Stimulated activated naive CD8-positive, alpha-beta T cell treated with anti-CD3 and anti-CD28 coated beads, Interleukin-15, Interleukin-2, amounts not matched to agents 100 U/mL and 50 U/mL, for 24 hours (primary cell): Measurements from ENCODE around the gene LPCAT2.

Experiments used
- ATAC-seq: fragments of 150-1000 bp; cut with Tn5 transposase; one replicate; pipeline ENCODE4 v1.10.0; 2021
- DNase-seq: peaks from one replicate; pipeline ENCODE4 v3.0.0; 2021

LPCAT2 gene, protein sequence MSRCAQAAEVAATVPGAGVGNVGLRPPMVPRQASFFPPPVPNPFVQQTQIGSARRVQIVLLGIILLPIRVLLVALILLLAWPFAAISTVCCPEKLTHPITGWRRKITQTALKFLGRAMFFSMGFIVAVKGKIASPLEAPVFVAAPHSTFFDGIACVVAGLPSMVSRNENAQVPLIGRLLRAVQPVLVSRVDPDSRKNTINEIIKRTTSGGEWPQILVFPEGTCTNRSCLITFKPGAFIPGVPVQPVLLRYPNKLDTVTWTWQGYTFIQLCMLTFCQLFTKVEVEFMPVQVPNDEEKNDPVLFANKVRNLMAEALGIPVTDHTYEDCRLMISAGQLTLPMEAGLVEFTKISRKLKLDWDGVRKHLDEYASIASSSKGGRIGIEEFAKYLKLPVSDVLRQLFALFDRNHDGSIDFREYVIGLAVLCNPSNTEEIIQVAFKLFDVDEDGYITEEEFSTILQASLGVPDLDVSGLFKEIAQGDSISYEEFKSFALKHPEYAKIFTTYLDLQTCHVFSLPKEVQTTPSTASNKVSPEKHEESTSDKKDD

DNA sequence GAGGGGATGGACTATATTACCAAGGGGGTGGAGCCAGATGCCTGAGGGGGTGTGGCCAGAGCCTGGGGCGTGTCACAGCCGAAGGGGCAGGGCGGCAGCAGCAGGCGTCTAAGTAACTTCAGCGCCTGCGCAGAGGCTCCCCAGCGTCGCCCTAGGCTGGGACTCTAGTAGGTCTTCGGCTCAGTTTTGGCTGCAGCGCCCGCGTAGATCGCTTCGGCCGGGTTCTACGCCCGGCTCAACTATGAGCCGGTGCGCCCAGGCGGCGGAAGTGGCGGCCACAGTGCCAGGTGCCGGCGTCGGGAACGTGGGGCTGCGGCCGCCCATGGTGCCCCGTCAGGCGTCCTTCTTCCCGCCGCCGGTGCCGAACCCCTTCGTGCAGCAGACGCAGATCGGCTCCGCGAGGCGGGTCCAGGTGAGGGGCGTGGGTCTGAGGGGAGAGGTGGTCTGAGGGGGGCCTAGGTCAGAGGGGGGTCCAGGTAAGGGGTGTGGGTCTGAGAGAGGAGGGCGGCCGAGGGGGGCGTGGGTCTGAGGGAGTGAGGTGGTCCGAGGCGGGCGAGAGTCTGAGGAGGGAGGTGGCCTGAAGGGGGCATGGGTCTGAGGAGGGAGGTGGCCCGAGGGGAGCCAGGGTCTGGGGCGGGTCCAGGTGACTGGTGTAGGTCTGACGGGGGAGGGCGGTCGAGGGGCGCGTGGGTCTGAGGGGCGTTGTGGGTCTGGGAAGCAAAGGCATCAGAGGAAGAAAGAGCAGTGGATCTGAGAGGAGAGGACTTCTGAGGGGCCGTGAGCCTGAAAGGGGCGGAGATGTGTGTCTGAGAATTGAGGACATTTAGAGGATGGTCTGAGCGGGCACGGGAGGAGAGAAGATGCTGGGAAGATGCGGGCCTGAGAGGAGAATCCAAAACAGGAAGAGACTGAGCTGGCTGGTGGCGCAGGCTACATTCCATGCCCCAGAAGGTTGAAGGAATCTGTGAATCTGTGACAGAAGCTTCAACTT is at the start of gene LPCAT2:
Gene LPCAT2, plus strand, starts transcription at position 132 of the 991 bp plus-strand sequence. Its CDS starts 110 bp downstream, at position 242.
- DNase-seq (peak; percentile 62), ATAC-seq (peak; percentile 72)

- ATAC-seq (no peak), DNase-seq (no peak)
These were observed 46.6 kb upstream of the LPCAT2 start for GRCh38 chr16:55462241-55462640.

- ATAC-seq, result no peak
These were observed 44.5 kb upstream of the LPCAT2 start for GRCh38 chr16:55464375-55464774.

GRCh38 chr16:55465077-55465896 is 43.6 kb upstream of the LPCAT2 start:
- peak; percentile 86 for ATAC-seq
- peak; percentile 88 for DNase-seq

More at GRCh38 chr16:55464375-55464774, 44.5 kb upstream of the LPCAT2 start:
- no peak for DNase-seq

- ATAC-seq (no peak), DNase-seq (no peak)
These were observed 42.7 kb upstream of the LPCAT2 start for GRCh38 chr16:55466209-55466608.

- no peak for ATAC-seq
- DNase-seq, result no peak
These were observed 41.0 kb upstream of the LPCAT2 start for GRCh38 chr16:55467898-55468297.

DNA sequence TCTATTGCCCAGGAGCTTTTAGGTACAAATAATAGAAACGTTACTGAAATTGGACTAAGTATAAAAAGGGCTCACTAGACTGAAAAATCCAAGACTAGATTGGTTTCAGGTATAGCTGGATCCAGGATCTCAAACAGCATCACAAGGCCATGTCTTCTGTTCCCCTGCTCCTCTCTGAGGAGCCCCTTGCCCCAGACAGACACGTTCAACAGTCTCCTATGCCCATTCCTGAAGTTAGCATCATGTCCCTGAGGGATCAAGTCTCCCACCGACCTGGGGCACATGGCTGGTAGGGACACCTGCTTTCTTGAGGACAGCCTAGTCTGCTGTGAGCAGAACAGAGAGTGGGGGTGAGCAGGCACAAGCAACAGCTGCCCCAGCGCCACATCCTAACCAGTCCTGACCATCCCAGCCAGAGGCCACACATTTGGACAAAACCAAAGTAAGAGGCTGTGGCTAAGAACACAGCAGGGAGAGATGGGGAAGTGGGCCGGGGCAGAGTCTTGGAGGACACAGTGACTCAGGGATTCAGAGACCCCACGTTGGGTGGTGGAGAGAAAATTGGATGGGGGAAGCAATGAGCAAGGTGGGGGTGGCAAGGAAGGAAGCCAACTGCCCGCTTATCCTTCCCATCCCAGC is 40.4 kb upstream of the LPCAT2 start:
- DNase-seq (no peak), ATAC-seq (no peak)

DNA sequence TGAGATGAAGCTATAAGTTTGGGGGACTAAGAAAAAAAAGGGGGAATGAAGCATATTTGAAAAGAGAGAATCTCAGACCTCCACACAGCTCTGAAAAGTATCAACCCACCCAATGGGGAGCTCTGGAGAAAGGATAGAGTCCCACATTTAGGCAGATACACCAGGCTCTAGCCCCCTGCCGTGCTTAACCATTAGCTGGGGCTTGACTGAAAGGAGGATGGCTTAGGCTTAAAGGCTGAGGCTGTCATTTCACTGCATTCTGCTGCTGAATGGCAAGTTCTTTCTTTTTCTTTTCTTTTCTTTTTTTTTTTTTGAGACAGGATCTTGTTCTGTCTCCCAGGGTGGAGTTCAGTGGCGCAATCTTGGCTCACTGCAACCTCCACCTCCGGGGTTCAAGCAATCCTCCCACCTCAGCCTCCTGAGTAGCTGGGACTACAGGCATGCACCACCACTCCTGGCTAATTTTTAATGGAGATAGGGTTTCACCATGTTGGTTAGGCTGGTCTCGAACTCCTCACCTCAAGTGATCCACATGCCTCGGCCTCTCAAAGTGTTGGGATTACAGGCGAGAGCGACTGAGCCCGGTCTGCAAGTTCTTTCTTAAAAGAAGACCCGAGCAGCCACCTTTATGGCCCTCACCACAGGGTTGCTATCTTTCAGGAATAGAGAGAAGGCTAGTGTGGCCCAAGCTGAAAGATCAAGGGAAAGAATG is 38.9 kb upstream of the LPCAT2 start:
- DNase-seq (no peak), ATAC-seq (no peak)

- no peak for ATAC-seq
- DNase-seq, result no peak
These were observed 38.1 kb upstream of the LPCAT2 start for GRCh38 chr16:55470533-55471371.

DNA sequence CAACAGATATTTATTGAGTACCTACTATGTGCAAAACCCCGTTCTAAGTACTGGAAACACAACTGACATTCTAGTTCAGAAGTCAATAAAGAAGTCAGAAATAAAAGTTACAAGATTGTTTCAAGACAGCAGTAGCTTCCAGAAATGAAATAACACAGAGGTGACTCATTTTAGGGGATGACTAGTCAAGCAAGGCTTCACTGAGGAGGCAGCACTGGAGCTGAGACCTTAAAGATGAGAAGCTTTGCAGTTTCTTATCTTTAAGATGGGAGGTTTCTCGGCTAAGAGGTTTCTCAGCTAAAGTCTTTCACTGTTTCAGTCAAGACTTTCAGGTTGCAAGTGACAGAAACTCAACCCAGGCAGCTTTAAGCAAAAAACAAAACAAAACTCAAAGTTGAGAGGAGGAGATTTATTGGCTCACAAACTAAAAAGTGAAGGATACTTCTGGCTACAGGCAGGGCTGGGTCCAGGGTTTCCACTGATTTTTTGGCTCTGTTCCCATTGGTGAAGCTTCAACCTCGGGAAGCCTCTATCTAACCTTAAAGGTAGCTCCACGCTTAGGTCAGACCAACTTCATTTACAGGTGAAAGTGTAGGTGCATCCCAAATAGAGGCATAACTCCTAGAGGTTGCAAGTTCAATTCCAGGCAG is 37.3 kb upstream of the LPCAT2 start:
- ATAC-seq (peak; percentile 52), DNase-seq (no peak)

GRCh38 chr16:55473587-55473986 is 35.3 kb upstream of the LPCAT2 start:
- ATAC-seq, result no peak
- DNase-seq, result no peak

DNA sequence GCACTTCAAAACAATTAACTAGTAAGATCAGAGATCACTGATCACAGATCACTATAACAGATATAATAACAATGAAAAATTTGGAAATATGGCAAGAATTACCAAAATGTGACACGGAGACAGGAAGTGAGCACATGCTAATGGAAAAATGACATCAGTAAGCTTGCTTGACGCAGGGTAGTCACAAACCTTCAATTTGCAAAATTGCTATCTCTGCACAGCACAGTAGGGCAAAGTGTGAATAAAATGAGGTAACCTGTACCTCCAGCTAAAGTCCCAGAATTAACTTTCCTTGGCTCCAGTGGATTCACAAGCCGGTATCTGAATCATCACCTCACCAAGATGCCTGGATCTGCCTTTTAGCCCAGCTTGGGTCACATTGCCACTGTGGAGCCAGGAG is 34.1 kb upstream of the LPCAT2 start:
- no peak for DNase-seq
- no peak for ATAC-seq

- DNase-seq (no peak), ATAC-seq (no peak)
These were observed 33.0 kb upstream of the LPCAT2 start for GRCh38 chr16:55475919-55476318.

GRCh38 chr16:55476625-55477533 is 32.0 kb upstream of the LPCAT2 start:
- ATAC-seq (no peak), DNase-seq (no peak)

- no peak for DNase-seq
These were observed 31.1 kb upstream of the LPCAT2 start for GRCh38 chr16:55477736-55478135.

DNA sequence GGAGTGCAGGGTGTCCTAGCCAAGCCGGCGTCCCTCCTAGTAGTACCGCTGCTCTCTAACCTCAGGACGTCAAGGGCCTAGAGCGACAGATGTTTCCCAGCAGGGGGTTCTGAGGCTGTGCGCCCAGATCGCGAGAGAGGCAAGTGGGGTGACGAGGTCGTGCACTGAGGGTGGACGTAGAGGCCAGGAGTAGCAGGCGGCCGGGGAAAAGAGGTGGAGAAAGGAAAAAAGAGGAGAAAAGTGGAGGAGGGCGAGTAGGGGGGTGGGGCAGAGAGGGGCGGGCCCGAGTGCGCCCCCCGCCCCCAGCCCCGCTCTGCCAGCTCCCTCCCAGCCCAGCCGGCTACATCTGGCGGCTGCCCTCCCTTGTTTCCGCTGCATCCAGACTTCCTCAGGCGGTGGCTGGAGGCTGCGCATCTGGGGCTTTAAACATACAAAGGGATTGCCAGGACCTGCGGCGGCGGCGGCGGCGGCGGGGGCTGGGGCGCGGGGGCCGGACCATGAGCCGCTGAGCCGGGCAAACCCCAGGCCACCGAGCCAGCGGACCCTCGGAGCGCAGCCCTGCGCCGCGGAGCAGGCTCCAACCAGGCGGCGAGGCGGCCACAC is 29.9 kb upstream of the LPCAT2 start, which contains the start of gene MMP2:
Gene MMP2, plus strand, starts transcription at position 372 of the 603 bp plus-strand sequence. CDS start 282 bp downstream, outside the sequence.
- DNase-seq, result no peak
- no peak for ATAC-seq

More at GRCh38 chr16:55477736-55478135, 31.1 kb upstream of the LPCAT2 start:
- ATAC-seq, result no peak

DNA sequence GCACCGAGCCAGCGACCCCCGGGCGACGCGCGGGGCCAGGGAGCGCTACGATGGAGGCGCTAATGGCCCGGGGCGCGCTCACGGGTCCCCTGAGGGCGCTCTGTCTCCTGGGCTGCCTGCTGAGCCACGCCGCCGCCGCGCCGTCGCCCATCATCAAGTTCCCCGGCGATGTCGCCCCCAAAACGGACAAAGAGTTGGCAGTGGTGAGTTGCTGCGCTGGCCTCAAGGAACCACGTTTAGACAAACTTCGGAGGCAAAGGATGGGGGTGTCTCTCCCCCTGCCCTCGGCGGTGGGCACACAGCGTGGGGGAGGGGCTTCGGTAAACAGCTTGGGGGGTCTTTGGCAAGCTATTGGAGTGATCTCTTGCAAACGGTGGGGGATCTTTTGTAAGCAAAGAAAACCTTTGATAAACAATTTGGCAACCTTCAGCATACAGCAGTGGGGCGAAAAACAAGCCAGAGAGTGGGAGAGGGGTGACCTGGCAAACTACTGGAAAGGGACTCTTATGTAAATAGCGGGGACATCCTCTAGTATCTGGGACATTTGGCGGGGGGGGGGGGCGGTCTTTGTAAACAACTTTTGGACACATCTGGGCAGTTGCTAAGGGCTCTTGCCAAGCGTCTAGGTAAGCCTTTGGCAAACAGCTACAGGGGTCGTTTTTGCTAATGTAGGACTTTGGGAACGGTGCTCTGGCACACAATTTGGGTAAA is 29.3 kb upstream of the LPCAT2 start:
- DNase-seq (no peak), ATAC-seq (no peak)
